ENCODE data around the gene ZCWPW1.
"Not testable (repeated sequence)": the region's sequence is repeated elsewhere in the genome, so short reads cannot be mapped to it uniquely, and the experiment has no call there.

The ZCWPW1 gene

DNA sequence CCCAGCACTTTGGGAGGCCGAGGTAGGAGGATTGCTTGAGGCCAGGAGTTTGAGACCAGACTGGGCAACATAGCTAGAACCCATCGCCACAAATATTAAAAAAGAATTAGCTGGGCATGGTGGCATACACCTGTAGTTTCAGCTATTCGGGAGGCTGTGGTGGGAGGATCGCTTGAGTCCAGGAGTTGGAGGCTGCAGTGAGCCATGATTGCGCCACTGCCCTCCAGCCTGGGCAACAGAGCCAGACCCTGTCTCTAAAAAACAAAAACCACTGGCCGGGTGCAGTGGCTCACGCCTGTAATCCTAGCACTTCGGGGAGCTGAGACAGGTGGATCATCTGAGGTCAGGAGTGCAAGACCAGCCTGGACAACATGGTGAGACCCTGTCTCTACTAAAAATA, 25.4 kb upstream of the ZCWPW1 start:
- DNase-seq, result not testable (repeated sequence)

DNA sequence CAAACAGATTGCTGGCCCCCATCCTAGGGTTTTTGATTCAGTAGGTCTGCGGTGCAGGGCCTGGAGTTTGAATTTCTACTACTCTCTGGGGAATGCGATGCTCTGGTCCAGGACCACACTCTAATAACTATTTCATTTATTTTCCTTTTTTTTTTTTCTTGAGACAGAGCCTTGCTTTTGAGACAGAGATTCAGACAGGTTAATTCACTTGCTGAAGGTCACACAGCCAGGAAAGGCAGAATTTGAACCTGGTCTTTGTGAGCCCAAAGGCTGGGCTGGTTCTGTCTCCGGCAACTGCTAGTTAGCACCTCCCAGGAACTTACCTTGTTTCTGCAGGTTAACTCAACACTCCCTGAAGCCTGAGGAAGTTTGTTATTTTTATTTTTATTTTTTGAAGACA, 24.0 kb upstream of the ZCWPW1 start:
- DNase-seq, result no peak

DNA sequence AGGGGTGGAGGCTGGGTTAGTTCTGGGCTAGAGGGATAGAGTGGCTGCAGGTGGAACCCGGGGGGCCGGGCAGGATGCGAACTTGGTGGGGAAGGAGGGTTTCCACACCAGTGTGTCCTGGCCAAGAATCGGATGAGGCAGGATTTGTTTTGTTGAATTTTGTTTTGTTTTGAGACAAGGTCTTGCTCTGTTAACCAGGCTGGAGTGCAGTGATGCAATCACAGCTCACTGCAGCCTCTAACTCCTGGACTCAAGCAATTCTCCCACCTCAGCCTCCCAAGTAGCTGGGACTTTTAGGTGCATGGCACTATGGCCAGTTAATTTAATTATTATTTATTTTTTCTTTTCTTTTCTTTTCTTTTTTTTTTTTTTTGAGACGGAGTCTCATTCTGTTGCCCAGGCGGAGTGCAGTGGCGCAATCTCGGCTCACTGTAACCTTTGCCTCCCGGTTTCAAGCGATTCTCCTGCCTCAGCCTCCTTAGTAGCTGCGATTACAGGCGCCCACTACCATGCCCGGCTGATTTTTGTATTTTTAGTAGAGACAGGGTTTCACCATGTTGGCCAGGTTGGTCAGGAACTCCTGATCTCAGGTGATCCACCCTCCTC, 20.8 kb upstream of the ZCWPW1 start:
- no peak for DNase-seq

DNA sequence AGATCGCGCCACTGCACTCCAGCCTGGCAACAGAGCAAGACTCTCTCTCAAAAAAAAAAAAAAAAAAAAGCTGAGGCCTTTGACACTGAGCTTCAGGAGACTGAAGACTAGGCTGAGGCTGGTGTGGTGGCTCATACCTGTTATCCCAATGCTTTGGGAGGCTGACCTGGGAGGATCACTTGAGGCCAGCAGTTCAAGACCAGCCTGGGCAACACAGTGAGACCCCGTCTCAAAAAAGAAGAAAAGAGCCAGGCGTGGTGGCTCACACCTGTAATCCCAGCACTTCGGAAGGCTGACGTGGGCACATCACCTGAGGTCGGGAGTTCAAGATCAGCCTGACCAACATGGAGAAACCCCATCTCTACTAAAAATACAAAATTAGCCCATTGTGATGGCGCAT, 18.9 kb upstream of the ZCWPW1 start:
- not testable (repeated sequence) for DNase-seq

DNA sequence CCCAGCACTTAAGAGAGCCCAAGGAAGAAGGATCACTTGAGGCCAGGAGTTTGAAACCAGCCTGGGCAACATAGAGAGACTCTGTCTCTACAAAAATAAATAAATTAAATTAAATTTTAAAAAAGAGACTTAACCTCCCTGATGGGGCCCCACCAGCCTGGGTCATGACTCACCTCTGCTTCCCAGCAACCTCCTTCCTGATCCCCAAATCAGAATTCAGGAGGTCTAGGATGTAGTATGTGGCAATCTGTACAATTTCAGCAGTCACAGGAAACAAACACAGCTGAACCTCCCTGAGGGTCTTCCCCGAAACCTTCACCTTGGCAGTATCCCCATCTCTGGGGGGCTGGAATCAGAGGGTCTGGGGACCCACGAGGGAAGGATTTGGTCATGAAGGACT, 17.5 kb upstream of the ZCWPW1 start:
- DNase-seq, result no peak

DNA sequence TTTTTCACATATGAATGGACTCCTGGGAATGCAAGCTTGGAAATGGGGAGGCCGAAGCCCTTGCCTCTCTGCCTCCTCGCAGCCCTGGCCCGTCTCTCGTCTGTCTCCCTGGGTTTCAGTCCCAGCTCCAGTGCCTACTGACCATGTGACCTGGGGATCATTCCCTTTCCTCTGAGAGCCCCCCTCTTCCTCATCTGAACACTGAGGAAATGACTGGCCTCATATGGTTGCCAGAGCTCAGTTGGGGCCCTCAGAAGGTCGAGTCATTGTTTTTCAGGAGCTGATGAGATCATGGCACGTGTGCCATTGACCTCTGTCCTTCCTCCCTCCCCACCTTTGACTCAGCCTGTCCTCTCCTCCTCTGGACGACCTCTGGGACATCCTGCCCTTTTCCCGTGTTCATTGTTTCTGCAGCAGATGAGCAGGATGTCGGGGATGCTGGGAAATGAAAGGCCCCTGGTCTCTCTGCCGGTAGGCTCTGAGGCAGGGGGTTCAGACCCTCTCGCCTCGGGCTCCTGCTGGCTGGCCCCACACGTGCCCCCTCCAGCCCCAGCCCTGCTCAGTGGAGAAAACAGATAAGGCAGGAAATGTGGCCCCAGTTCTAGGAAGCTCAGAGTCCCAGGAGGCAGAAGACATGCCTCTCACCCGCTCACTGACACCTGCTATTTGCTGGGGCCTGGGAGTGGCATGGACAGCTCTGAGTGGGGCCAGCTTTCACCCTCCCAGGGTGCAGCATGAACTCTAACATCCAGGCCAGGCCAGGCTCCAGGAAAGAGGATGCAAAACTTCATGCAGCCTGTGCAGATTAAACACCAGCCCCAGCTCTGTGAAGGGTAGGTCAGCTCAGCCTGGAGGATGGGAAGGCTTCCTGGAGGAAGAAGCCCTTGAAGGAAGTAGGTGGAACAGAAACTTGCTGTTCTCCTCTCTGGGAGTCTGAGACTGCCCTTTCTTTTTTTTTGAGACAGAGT, 16.1 kb upstream of the ZCWPW1 start:
- DNase-seq, result no peak

DNA sequence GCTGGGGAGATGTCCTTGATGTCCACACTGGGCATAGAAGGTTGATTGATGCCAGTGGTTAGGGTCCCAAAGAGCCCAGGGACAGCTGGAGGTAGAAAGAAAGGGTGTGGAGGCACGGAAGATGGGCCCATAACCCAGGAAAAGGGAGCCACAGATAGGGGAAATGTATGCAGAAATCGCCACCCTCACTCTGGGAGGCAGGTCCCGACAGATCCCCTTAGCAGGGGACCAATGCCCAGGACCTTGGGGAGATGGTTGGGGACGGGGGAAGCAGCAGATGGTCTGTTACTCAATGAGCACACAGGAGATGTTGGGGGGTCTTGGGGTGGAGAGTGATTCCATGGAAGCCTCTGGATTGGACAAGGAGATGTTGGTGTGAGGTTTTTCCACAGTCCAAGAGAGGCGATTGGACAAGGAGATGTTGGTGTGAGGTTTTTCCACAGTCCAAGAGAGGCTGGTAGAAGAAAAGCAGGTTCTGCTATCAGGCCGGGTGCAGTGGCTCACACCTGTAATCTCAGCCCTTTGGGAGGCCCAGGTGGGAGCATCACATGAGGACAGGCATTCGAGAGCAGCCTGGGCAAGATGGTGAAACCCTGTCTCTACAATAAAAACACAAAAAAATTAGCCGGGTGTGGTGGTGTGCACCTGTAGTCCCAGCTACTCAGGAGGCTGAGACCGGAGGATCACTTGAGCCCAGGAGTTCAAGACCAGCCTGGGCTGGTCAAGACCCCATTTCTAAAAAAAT, 14.8 kb upstream of the ZCWPW1 start:
- no peak for DNase-seq

DNA sequence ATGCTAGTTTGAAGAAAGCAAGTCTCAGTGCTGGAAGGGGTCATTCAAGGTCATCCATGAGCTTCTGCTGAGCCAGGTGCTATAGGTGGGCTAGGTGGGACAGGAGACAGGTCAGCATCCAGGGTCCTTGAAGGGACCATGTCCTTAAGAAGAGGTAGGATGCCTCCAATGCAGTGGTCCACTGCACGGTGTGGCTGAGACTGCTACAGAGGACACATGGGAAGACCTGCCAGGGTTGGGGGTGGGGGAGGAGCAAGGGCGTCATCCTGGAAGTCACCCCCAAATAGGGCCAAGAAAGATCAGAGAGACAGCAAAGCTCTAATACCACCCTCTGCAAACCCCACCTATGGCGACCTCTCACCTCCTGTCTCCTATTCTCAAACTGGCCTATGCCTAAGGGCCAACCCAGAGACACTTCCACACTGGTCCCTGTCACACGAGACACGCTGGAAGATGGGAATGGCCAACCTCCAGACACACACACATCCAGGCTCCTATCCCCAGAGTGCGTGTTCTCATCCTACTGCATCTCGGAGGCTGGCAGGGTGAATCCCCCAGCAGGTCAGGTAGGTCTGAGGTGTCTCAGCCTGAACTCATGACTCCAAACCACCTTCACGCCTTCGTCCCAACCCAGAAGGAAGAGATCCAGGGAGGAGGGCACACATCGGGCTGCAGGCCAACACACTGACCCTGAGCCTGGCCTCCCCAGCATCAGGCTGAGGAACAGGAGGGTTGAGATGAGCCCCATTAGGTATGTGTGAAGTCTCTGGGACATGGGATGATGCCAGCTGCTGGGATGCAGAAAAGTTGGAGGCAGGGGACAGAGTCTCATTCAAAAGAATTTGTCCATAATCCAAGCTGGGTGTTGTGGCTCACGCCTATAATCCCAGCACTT, 13.4 kb upstream of the ZCWPW1 start:
- no peak for DNase-seq

DNA sequence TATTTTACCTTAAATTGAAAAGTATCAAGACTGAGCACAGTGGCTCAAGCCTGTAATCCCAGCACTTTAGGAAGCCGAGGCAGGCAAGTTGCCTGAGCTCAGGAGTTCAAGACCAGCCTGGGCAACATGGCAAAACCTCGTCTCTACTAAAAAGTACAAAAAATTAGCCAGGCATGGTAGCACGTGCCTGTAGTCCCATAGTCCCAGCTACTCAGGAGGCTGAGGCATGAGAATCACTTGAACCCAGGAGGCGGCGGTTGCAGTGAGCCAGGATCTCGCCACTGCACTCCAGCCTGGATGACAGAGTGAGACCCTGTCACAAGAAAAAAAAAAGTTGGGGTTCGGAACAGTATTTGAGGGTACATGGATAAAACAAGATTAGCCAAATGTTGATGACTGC, 10.7 kb upstream of the ZCWPW1 start:
- DNase-seq, result not testable (repeated sequence)

DNA sequence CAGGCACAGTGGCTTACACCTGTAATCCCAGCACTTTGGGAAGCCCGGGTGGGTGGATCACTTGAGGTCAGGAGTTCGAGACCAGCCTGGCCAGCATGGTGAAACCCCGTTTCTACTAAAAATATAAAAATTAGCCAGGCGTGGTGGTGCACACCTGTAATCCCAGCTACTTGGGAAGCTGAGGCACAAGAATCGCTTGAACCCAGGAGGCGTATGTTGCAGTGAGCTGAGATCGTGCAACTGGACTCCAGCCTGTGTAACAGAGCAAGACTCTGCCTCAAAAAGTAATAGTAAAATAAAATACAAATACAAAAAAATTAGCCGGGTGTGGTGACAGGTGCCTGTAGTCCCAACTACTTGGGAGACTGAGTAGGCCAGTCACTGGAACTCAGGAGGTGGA, 10.2 kb upstream of the ZCWPW1 start:
- not testable (repeated sequence) for DNase-seq

DNA sequence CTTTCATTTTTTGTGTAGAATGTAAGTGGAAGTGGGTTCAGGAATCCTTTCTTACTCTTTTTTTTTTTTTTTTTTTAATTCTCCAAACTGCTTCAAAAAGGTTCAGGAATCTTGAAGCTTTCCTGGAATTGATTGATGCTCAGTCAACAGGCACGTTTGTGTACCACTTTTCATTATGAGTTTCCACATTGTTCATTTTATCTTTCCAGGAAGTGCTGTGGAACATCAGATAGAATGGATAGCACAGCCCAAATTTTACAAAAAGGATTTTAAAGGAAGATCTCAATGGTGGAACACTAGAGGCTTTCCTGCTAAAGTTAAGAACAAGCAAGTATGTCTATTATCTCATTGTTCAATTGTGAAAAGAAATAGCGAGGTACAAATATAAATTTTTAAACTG, 9.7 kb upstream of the ZCWPW1 start:
- no peak for DNase-seq

DNA sequence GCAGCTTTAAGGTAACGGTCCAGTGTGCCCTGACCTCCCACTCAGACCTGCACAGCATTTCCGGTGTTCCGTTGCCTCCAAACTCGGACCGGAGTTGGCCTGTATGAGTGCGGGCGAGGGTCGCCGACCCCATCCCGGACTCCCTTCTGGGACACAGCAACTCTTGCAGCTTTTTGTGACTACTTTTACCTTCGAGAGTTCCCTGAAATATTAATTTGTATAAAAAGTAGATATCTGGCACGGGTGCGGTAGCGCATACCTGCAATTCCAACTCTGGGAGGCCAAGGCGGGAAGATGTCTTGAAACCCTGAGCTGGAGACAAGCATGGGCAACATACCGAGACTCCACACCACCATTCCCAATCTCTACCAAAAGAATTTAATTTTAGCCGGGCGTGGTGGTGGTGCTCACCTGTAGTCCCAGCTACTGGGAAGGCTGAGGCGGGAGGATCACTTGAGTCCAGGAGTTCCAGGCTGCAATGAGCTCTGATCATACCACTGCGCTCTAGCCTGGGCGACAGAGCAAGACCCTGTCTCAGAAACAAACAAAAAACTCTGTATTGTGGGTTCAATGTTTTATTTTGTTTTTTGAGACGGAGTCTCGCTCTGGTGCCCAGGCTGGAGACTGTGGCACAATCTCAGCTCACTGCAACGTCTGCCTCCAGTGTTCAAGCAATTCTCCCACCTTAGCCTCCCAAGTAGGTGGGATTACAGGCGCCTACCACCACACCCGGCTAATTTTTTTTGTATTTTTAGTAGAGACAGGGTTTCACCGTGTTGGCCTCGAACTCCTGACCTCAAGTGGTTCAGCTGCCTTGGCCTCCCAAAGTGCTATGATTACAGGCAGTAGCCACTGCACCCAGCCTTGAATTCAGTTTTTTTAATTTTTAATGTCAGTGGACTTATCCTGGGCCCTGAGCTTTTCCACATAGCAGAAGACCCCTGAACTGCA, 8.9 kb upstream of the ZCWPW1 start:
- no peak for DNase-seq

DNA sequence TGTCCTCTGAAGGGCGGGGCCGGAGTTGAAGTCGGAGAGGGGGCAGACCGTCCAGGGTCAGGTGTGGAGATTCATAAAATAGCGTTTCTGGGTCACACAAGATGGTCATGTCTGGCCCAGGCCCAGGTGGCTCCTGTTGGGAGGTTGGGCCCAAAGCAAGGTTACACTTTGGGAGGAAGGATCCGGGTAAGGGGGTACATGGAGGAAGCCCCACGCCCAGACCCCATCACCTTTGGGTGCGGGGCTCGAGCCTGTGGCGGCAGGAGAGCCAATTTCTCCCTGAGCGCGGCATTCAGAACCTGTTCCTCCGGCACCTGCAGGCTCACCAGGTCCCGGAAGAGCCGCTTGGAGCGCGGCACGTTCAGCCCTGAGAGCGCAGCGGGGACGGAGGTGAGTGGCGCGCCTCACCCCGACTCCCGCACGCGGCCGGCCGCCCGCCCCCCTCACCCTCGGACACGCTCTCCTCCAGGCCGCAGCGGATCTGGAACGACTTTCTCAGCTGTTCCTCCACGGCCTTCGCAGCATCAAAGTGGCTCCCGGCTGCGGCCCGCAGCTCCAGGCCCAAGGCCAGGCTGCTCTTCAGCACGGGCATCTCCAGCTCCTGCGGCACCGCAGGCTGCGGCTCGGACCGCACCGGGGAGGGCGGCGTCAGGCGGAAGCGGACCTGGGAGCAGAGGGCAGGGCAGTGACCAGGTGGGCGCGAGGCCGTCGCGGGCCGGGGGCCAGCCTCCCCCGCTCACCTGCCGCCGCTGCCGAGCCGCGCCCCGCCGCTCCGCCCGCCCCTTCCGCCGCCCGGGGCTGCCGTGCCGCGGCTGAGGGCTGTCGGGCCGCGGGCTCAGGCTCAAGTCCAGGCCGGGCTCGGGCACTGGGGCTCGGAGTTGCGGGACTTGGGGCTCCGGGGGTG, 7.2 kb upstream of the ZCWPW1 start:
- peak; percentile 67 for DNase-seq

DNA sequence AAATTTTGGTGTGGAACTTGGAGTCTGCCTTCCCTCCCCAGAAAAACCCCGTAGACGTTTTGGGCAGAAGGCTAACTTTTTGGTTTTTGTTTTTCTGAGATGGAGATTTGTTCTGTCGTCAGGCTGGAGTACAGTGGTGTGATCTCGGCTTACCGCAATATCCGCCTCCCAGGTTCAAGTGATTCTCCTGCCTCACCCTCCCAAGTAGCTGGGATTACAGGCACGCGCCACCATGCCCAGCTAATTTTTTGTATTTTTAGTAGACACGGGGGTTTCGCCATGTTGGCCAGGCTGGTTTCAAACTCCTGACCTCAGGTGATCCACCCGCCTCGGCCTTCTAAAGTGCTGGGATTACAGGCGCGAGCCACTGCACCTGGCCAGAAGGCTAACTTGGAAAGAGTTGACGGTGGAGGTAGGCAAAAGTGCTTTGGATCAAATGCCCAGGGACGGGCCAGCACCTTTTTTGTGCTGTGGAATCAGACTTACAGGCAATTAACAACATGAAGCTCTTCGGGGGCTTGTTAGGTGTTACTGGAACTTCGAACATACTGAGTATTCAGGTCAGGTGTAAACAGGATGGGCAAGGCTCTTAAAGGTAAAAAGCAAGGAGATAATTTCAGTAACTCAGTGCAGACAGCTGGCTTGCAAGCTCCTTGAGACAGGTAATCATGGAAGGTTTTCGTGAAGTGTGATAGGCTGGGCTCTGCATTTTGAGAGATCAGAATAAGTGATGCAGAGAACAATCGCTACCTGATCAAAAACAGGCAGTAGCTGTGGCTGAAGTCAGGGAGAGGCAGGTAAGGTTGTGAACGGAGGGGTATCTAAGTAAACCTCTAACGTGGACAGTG, 6.0 kb upstream of the ZCWPW1 start:
- no peak for DNase-seq

DNA sequence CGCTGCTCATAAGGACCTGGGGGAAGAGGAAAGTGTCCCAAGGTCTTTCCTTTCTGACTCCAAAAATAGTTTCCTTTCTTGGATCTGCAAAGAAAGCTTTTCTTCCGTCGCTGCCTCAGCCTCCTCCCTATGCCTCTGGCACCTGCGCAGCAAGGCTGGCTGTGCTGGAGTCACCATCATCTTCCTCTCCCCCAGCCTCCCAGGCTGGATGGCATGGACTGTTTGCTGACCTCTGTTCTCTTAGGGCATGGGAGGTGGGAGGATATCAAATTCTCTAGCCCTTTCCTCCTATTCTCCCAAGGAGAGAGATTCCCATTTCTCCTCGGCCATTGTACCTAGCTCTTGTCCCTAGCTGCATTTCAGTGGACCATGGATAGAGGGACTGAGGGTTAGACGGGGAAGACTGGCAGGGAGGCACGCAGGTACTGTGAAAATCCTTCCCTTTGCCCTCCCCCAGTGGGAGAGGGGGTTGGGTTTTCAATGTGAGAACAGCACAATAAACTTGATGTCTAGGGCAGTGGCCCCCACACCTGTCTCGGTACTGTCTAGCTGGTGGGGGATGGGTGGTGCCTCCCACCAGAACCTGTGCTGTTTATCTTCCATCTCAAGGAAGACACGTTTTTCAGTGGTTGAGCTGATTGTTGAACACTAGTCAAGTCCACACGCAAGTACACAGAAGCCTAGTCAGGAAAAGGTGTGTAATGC, 5.2 kb upstream of the ZCWPW1 start:
- DNase-seq, result no peak

DNA sequence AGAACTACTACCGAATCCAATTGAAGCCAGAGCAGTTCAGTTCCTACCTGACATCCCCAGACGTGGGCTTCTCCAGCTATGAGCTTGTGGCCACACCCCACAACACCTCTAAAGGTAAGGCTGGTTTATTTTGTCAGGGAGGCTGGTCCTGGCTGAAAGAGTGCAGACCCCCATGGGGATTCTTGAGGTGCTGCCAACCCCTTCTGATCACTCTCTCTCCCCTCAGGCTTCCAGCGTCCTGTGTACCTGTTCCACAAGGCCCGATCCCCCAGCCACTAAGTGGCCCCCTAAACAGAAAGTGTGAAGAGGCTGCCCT, 4.7 kb upstream of the ZCWPW1 start:
- no peak for DNase-seq

DNA sequence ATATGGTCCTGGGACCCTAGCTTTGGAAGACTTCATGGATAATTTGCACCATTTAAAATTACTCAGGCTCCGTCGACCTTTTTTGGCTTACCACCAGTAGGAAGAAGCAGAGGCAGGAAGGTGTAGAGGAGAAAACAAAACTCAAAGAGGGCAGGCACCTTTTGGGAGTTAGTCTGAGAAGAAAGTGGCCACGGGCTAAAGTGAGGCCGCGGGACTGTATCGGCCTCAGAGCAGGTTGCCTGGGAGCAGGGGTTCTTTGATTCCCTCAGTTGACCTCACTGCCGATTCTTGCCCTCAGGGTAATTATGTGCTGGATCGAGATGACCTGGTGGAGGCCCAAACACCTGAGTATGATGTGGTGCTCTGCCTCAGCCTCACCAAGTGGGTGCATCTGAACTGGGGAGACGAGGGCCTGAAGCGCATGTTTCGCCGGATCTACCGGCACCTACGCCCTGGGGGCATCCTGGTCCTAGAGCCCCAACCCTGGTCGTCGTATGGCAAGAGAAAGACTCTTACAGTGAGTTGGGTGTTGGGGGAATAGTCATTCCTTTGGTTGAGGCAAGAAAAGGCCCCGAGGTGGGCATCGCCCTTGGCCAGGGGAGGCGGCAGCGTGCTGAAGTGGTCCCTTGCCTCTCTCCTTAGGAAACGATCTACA, 4.2 kb upstream of the ZCWPW1 start:
- no peak for DNase-seq

DNA sequence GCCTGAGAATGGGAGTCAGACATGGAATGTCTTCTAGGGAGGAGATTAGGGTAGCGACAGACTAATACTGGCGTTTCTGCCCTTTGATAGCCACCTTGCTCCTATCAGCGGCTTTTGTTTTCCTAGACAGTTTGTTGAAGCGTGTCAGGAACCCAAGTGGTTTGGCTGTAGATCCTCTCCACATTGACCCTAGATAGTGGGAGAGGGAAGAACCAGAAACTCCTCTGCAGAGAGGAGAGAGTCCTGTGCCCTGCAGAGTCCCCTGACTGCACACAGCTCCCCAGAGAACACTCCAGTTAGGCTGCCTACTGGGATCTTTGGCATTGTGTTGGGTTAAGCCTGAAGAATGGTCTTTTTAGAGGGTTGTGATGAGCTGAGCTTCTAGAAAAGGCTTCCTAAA, 3.5 kb upstream of the ZCWPW1 start:
- DNase-seq, result no peak

All from right forelimb (tissue), 1 donor.